Naive thymus-derived CD4-positive, alpha-beta T cell (primary cell): ENCODE measurements around the gene LY6G5B. TPM values are rescaled to one million over a fixed set of nuclear protein-coding genes. Genes with fewer than 3 reads are reported as not detected.

Experiments used
- ATAC-seq: fragments of 150-1000 bp; cut with Tn5 transposase; 2 replicates; pipeline ENCODE4 v1.10.0; 2021; ENCODE audit warnings: mild to moderate bottlenecking, moderate library complexity
- CTCF ChIA-PET: fragments of 350-600 bp; sonication (Branson Sonifier 250); formaldehyde crosslinking; loops from one replicate; lab custom pipeline; 2021; ENCODE audit warnings: antibody characterized with exemption; lab: Charles Lee
- POLR2A ChIA-PET: fragments of 350-600 bp; sonication (Branson Sonifier 250); formaldehyde crosslinking; loops from one replicate; lab custom pipeline; 2021; ENCODE audit warnings: antibody characterized with exemption, inconsistent platforms; lab: Charles Lee
- DNase-seq, 9 donors: peaks; one replicate each; pipeline versions ENCODE4 v3.0.0 to v3.0.0-alpha.2; 2020 to 2022; ENCODE audit warnings: mixed read lengths in 1 of 9
- H3K27ac ChIP-seq: one replicate; pipeline ENCODE4 v1.7.0; 2013; ENCODE audit warnings: mild to moderate bottlenecking, low read depth, low read length, moderate library complexity
- H3K27me3 ChIP-seq, 2 donors: one replicate each; pipeline ENCODE4 v1.7.0; 2013; ENCODE audit warnings: low read length in 2 of 2, mild to moderate bottlenecking in 2 of 2, moderate library complexity in 2 of 2; ENCODE audit not compliant: control insufficient read depth in 2 of 2, insufficient read depth in 2 of 2
- H3K36me3 ChIP-seq, 3 experiments: 1 replicate in 2 of 3; 2 replicates in 1 of 3; pipeline ENCODE4 v1.7.0; 2013; ENCODE audit warnings: low read length in 3 of 3, mild to moderate bottlenecking in 3 of 3, moderate library complexity in 1 of 3; ENCODE audit not compliant: insufficient read depth in 3 of 3, control insufficient read depth in 2 of 3
- H3K4me1 ChIP-seq, 2 donors: one replicate each; pipeline ENCODE4 v1.7.0; 2013; ENCODE audit warnings: low read length in 2 of 2, mild to moderate bottlenecking in 2 of 2, moderate library complexity in 1 of 2; ENCODE audit not compliant: control insufficient read depth in 2 of 2, insufficient read depth in 2 of 2
- H3K4me3 ChIP-seq: 2 replicates; pipeline ENCODE4 v1.7.0; 2013; ENCODE audit warnings: mild to moderate bottlenecking, low read length
- H3K9me3 ChIP-seq, 3 experiments: 1 replicate in 2 of 3; 2 replicates in 1 of 3; pipeline ENCODE4 v1.7.0; 2013; ENCODE audit warnings: low read length in 3 of 3; ENCODE audit not compliant: control insufficient read depth in 2 of 3
- H3K27ac Mint-ChIP-seq, 9 donors: one replicate each; pipeline ENCODE4 v1.8.0; 2020 to 2022; ENCODE audit warnings: mixed read lengths in 9 of 9, mild to moderate bottlenecking in 8 of 9, moderate library complexity in 5 of 9, inconsistent platforms in 2 of 9
- H3K27me3 Mint-ChIP-seq, 5 donors: one replicate each; pipeline ENCODE4 v1.8.0; 2021 to 2022; ENCODE audit warnings: mixed read lengths in 5 of 5, mild to moderate bottlenecking in 1 of 5
- H3K36me3 Mint-ChIP-seq, 5 donors: one replicate each; pipeline ENCODE4 v1.8.0; 2020 to 2022; ENCODE audit warnings: mixed read lengths in 5 of 5, mild to moderate bottlenecking in 3 of 5, inconsistent platforms in 1 of 5
- H3K4me1 Mint-ChIP-seq, 7 donors: one replicate each; pipeline ENCODE4 v1.8.0; 2020 to 2022; ENCODE audit warnings: mixed read lengths in 7 of 7, mild to moderate bottlenecking in 3 of 7, inconsistent platforms in 1 of 7
- H3K4me3 Mint-ChIP-seq, 10 donors: one replicate each; pipeline ENCODE4 v1.8.0; 2020 to 2022; ENCODE audit warnings: mild to moderate bottlenecking in 10 of 10, mixed read lengths in 10 of 10, moderate library complexity in 6 of 10, inconsistent platforms in 2 of 10
- H3K9me3 Mint-ChIP-seq, 11 donors: one replicate each; pipeline ENCODE4 v1.8.0; 2020 to 2022; ENCODE audit warnings: mixed read lengths in 11 of 11, mild to moderate bottlenecking in 4 of 11, inconsistent platforms in 1 of 11, moderate library complexity in 1 of 11
- intact Hi-C, 2 donors: fragments of 100-400 bp; cut with micrococcal nuclease; formaldehyde crosslinking; loops; one replicate each; pipeline ENCODE4 v1.15.1; 2023
- polyA plus RNA-seq, 2 donors: library from polyadenylated mRNA; unstranded; fragments of 300-500 nt; fragmentation: Illumina TruSeq; gene quantifications; one replicate each; pipeline ENCODE4 v1.2.3, GENCODE V29; 2021
- total RNA-seq, 6 experiments: library from RNA in 5 of 6; stranded (reverse) in 5 of 6; gene quantifications; 1 replicate in 5 of 6; 2 replicates in 1 of 6; pipeline ENCODE4 v1.2.3 and lab custom pipeline; 2021 to 2026

The LY6G5B gene
- total and polyA plus RNA-seq, 7 experiments from 2014 or later = 27.7 to 51.0 (median 42.9) TPM; not detected in 2

DNA sequence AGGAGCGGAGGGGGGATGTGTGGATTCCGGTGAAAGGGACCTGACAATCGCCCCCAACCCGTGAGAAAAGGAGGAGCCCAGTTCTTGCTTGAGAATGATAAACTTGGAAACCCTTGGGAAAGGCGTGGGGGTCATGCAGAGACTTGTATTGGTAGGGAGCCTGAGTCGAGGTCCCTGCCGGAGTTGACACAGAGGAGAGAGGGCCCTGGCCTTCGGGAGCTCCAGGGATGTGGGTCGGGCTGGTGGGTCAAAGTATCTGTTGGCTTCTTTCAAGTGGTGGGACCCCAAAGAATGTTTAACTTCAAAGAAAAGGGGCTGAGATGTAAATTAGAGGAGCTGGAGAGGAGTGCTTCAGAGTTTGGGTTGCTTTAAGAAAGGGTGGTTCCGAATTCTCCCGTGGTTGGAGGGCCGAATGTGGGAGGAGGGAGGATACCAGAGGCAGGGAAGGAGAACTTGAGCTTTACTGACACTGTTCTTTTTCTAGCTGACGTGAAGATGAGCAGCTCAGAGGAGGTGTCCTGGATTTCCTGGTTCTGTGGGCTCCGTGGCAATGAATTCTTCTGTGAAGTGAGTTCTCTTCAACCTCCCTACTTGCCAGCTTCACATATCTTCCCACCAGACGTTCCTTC is 3.3 kb upstream of the LY6G5B start:
- POLR2A ChIA-PET = interaction anchor here (0.6 to 7.1 kb wide), 8 partner anchors 14 to 405 kb away, joined by 3 to 193 read pairs (median 4); partner anchors contain the start of genes APOM, BAG6, LY6G5C and PRRC2A
- ATAC-seq (no peak), DNase-seq (no peak)
- H3K9me3 ChIP-seq = no peaks in the 10 kb centered on the region
- Mint-ChIP-seq H3K27me3 (peaks cover 0 to 2% (median 0%) of the 10 kb centered on the region in 5 donors), H3K4me3 (peak overlapping the region; percentile 93 to 99 (median 96)), H3K27ac (peak overlapping the region; percentile 94 to 99 (median 98)), H3K9me3 (peaks cover 0 to 2% (median 0%) of the 10 kb centered on the region in 11 donors), H3K4me1 (peaks cover 25 to 68% (median 57%) of the 10 kb centered on the region in 7 donors), H3K36me3 (peaks cover 7 to 54% (median 16%) of the 10 kb centered on the region in 5 donors)
- H3K4me1 ChIP-seq = peaks cover 29 to 39% of the 10 kb centered on the region in 2 donors
- intact Hi-C loops = loop anchor here (5.0 to 10.0 kb wide), 5 partner anchors 131 to 1748 kb away; partner anchors contain the start of genes CUTA (in 1 of the 2), HSD17B8 (in 1 of the 2), NELFE (in 1 of the 2) and PHF1 (in 1 of the 2)
- H3K27ac ChIP-seq = peak overlapping the region; percentile 97
- CTCF ChIA-PET = no interaction called here
- H3K36me3 ChIP-seq = peaks cover 13 to 52% (median 24%) of the 10 kb centered on the region in 3 experiments
- peak overlapping the region; percentile 91 for H3K4me3 ChIP-seq
- no peaks in the 10 kb centered on the region for H3K27me3 ChIP-seq

DNA sequence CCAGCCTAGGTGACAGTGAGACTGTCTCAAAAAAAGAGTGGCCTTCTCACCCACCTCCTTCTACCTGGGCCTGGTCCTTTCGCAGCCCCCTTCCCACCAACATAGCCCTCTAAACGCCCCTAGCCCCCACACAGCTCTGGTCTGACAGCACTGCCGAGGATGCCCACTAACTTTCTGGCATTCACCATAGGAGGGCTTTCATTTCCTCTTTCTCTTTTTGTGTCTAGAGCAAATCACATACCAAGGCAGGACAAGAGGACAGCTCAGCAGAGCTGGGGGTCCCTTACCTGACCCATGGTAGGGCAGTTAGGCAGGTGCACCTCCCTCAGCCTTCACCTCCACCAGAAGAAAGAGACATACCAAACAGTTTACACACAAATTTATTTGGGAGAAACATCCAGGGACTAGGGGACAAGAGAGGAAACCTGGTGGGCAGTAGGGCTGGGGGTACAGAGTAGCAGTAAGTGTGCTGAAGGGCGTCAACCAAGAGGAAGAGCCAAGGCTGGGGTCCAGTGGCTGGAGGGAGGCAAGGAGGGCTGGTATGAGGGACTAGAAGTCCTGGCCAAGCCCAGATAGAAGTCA is 6.6 kb downstream of the LY6G5B start:
- Mint-ChIP-seq H3K36me3 (peaks cover 0 to 13% (median 6%) of the 10 kb centered on the region in 5 donors), H3K27me3 (no peaks in the 10 kb centered on the region), H3K27ac (peak overlapping the region in 6 of 9 donors; percentile 28 to 86 (median 58)), H3K4me1 (peaks cover 10 to 29% (median 14%) of the 10 kb centered on the region in 7 donors), H3K9me3 (peaks cover 0 to 1% (median 0%) of the 10 kb centered on the region in 11 donors), H3K4me3 (no peak overlapping the region)
- Histone ChIP-seq H3K9me3 (no peaks in the 10 kb centered on the region), H3K4me3 (no peak overlapping the region), H3K27ac (no peak overlapping the region), H3K4me1 (peaks cover 11 to 12% of the 10 kb centered on the region in 2 donors), H3K27me3 (no peaks in the 10 kb centered on the region), H3K36me3 (peaks cover 0 to 23% (median 0%) of the 10 kb centered on the region in 3 experiments)
- DNase-seq (no peak), ATAC-seq (no peak)
- intact Hi-C loops = no loop called here
- ChIA-PET POLR2A (interaction anchor here (0.8 to 1.4 kb wide), 2 partner anchors 27 to 35 kb away, joined by 3 read pairs; partner anchors contain the start of gene ABHD16A), CTCF (no interaction called here)

GRCh38 chr6:31676904-31677303 is 7.1 kb downstream of the LY6G5B start:
- H3K36me3 Mint-ChIP-seq = peaks cover 0 to 9% (median 7%) of the 10 kb centered on the region in 5 donors

GRCh38 chr6:31677955-31678354 is 8.2 kb downstream of the LY6G5B start:
- no peak overlapping the region for H3K4me3 Mint-ChIP-seq
- Histone ChIP-seq H3K27me3 (no peaks in the 10 kb centered on the region), H3K4me3 (no peak overlapping the region), H3K4me1 (peaks cover 15 to 16% of the 10 kb centered on the region in 2 donors), H3K9me3 (no peaks in the 10 kb centered on the region), H3K27ac (no peak overlapping the region), H3K36me3 (peaks cover 0 to 9% (median 0%) of the 10 kb centered on the region in 3 experiments)
- no peak for DNase-seq
- no peaks in the 10 kb centered on the region for H3K27me3 Mint-ChIP-seq
- POLR2A ChIA-PET = interaction anchor here (0.7 kb wide), 1 partner anchor 26 kb away, joined by 3 read pairs; the partner anchor contains the start of gene BAG6
- CTCF ChIA-PET = interaction anchor here (1.4 kb wide), 1 partner anchor 153 kb away, joined by 3 read pairs; no protein-coding TSS in a partner anchor
- intact Hi-C loops = no loop called here
- peaks cover 0 to 4% (median 0%) of the 10 kb centered on the region in 5 donors for H3K36me3 Mint-ChIP-seq
- H3K9me3 Mint-ChIP-seq = peaks cover 0 to 1% (median 0%) of the 10 kb centered on the region in 11 donors
- no peak for ATAC-seq
- H3K27ac Mint-ChIP-seq = peak overlapping the region in 4 of 9 donors; percentile 1 to 61 (median 18)
- H3K4me1 Mint-ChIP-seq = peaks cover 14 to 32% (median 18%) of the 10 kb centered on the region in 7 donors

More at GRCh38 chr6:31676904-31677303, 7.1 kb downstream of the LY6G5B start:
- Mint-ChIP-seq H3K27me3 (no peaks in the 10 kb centered on the region), H3K9me3 (peaks cover 0 to 1% (median 0%) of the 10 kb centered on the region in 11 donors), H3K4me3 (no peak overlapping the region), H3K27ac (peak overlapping the region in 5 of 9 donors; percentile 28 to 86 (median 63)), H3K4me1 (peaks cover 14 to 32% (median 17%) of the 10 kb centered on the region in 7 donors)
- DNase-seq (no peak), ATAC-seq (no peak)
- no peak overlapping the region for H3K4me3 ChIP-seq
- H3K36me3 ChIP-seq = peaks cover 0 to 18% (median 0%) of the 10 kb centered on the region in 3 experiments
- intact Hi-C loops = no loop called here
- H3K9me3 ChIP-seq = no peaks in the 10 kb centered on the region
- H3K27me3 ChIP-seq = no peaks in the 10 kb centered on the region
- CTCF ChIA-PET = interaction anchor here (1.4 kb wide), 1 partner anchor 154 kb away, joined by 3 read pairs; no protein-coding TSS in a partner anchor
- no peak overlapping the region for H3K27ac ChIP-seq
- POLR2A ChIA-PET = interaction anchor here (0.7 kb wide), 1 partner anchor 119 kb away, joined by 3 read pairs; no protein-coding TSS in a partner anchor
- H3K4me1 ChIP-seq = peaks cover 15 to 16% of the 10 kb centered on the region in 2 donors

GRCh38 chr6:31680226-31681134 is 10.7 kb downstream of the LY6G5B start, which contains the start of gene LY6G5C:
TSS of gene LY6G5C (minus strand) at chr6:31681067. CDS start at chr6:31680373, 694 bp downstream.
- peak within 1 kb of the TSS; percentile 60 to 86 (median 68) for H3K27ac Mint-ChIP-seq

More at GRCh38 chr6:31680226-31681134, 10.7 kb downstream of the LY6G5B start, which contains the start of gene LY6G5C:
- Mint-ChIP-seq H3K4me3 (peak within 1 kb of the TSS; percentile 86 to 98 (median 90)), H3K9me3 (no peaks in the 10 kb centered on the region), H3K36me3 (peaks cover 0 to 4% (median 0%) of the 10 kb centered on the region in 5 donors), H3K27me3 (no peaks in the 10 kb centered on the region), H3K4me1 (peaks cover 14 to 32% (median 19%) of the 10 kb centered on the region in 7 donors)
- no peaks in the 10 kb centered on the region for H3K27me3 ChIP-seq
- H3K4me1 ChIP-seq = peaks cover 15 to 16% of the 10 kb centered on the region in 2 donors
- intact Hi-C loops = loop anchor here (1.0 to 5.0 kb wide), 9 partner anchors 15 to 184 kb away; partner anchors contain the start of genes ABHD16A (in 1 of the 2), BAG6 (in 1 of the 2), CLIC1 (in 1 of the 2) and DDAH2 (in 1 of the 2)
- H3K4me3 ChIP-seq = peak within 1 kb of the TSS; percentile 78
- ChIA-PET POLR2A (interaction anchor here (0.7 to 2.1 kb wide), 14 partner anchors 10 to 450 kb away, joined by 3 to 18 read pairs (median 4); partner anchors contain the start of genes ABHD16A, BAG6, C6orf47 and DDX39B), CTCF (interaction anchor here (0.6 to 2.1 kb wide), 10 partner anchors 32 to 268 kb away, joined by 3 to 12 read pairs (median 4); partner anchors contain the start of gene HSPA1B)
- peak within 1 kb of the TSS; percentile 68 for H3K27ac ChIP-seq
- H3K9me3 ChIP-seq = no peaks in the 10 kb centered on the region
- H3K36me3 ChIP-seq = no peaks in the 10 kb centered on the region
- ATAC-seq (peak; percentile 80), DNase-seq (peak in 7 of 9 donors; percentile 28 to 65 (median 49))
